ENCODE results near the gene GSPT2. TPM values are rescaled to one million over a fixed set of nuclear protein-coding genes. Genes with fewer than 3 reads are reported as not detected.
A peak's percentile ranks its signal among the peaks of the same experiment; 100 is the strongest.
"Not testable (repeated sequence)": the region's sequence is repeated elsewhere in the genome, so short reads cannot be mapped to it uniquely, and the experiment has no call there.

GSPT2 gene
- total RNA-seq (10 to 100 TPM; 15.9 to 16.4 TPM), polyA plus RNA-seq (10 to 100 TPM in 1 of 3 donors, 1 to 10 TPM in 2; 9.3 to 10.1 (median 9.7) TPM), total RNA-seq (11.8 to 18.3 (median 15.4) reads per million in 6 experiments)

- Mint-ChIP-seq H3K27ac (peak within 1 kb of the TSS; percentile 69 to 94 (median 88)), H3K4me3 (peak within 1 kb of the TSS; percentile 84 to 93 (median 89)), H3K4me1 (peaks cover 4 to 18% (median 13%) of the 10 kb centered on the region in 4 donors), H3K9me3 (peaks cover 0 to 48% (median 8%) of the 10 kb centered on the region in 9 donors), H3K27me3 (no peaks in the 10 kb centered on the region), H3K36me3 (peaks cover 20 to 27% (median 25%) of the 10 kb centered on the region in 3 donors)
- peak; percentile 14 to 72 (median 40) for DNase-seq
- POLR2A ChIA-PET, result interaction anchor here (1.0 to 1.9 kb wide), 3 partner anchors 60 to 518 kb away, joined by 3 to 7 read pairs (median 4); no protein-coding TSS in a partner anchor
- peak; percentile 93 to 94 for ATAC-seq
These were observed at the start of gene GSPT2 for GRCh38 chrX:51743179-51743957. TSS of gene GSPT2 (plus strand) at chrX:51743442. CDS start at chrX:51743627, 185 bp downstream.

- H3K27me3 Mint-ChIP-seq, result peaks cover 5 to 19% (median 6%) of the 10 kb centered on the region in 5 donors
- ATAC-seq (no peak), DNase-seq (no peak)
- H3K9me3 Mint-ChIP-seq, result no peaks in the 10 kb centered on the region
- no peaks in the 10 kb centered on the region for H3K4me1 Mint-ChIP-seq
- no peak overlapping the region for H3K4me3 Mint-ChIP-seq
- peak overlapping the region in 1 of 10 donors; percentile 44 for H3K27ac Mint-ChIP-seq
- H3K36me3 Mint-ChIP-seq, result no peaks in the 10 kb centered on the region
- POLR2A ChIA-PET, result no interaction called here
These were observed 49.0 kb upstream of the GSPT2 start for GRCh38 chrX:51694254-51694653.

GRCh38 chrX:51697397-51697796, 45.8 kb upstream of the GSPT2 start:
- Mint-ChIP-seq H3K27ac (no peak overlapping the region), H3K9me3 (no peaks in the 10 kb centered on the region), H3K36me3 (no peaks in the 10 kb centered on the region), H3K27me3 (peaks cover 6 to 19% (median 9%) of the 10 kb centered on the region in 5 donors), H3K4me1 (no peaks in the 10 kb centered on the region), H3K4me3 (no peak overlapping the region)
- DNase-seq (no peak), ATAC-seq (no peak)
- POLR2A ChIA-PET, result no interaction called here

GRCh38 chrX:51710277-51711164, 32.7 kb upstream of the GSPT2 start, which contains the start of gene CENPVL1:
TSS of gene CENPVL1 (plus strand) at chrX:51710512. CDS start at chrX:51710512, 0 bp downstream.
- not testable (repeated sequence) for ATAC-seq, H3K27me3 Mint-ChIP-seq

GRCh38 chrX:51712943-51713647, 30.1 kb upstream of the GSPT2 start:
- H3K27me3 Mint-ChIP-seq, DNase-seq, H3K9me3 Mint-ChIP-seq, POLR2A ChIA-PET, H3K4me3 Mint-ChIP-seq, H3K27ac Mint-ChIP-seq, H3K36me3 Mint-ChIP-seq, H3K4me1 Mint-ChIP-seq, ATAC-seq: not testable (repeated sequence)

More at GRCh38 chrX:51710277-51711164, 32.7 kb upstream of the GSPT2 start, which contains the start of gene CENPVL1:
- H3K4me3 Mint-ChIP-seq, DNase-seq, H3K27ac Mint-ChIP-seq, POLR2A ChIA-PET, H3K4me1 Mint-ChIP-seq, H3K36me3 Mint-ChIP-seq, H3K9me3 Mint-ChIP-seq: not testable (repeated sequence)

GRCh38 chrX:51728202-51728601, 15.0 kb upstream of the GSPT2 start:
- no peaks in the 10 kb centered on the region for H3K36me3 Mint-ChIP-seq
- H3K27ac Mint-ChIP-seq, result no peak overlapping the region
- H3K9me3 Mint-ChIP-seq, result peaks cover 0 to 2% (median 0%) of the 10 kb centered on the region in 9 donors
- DNase-seq (no peak), ATAC-seq (no peak)
- POLR2A ChIA-PET, result no interaction called here
- H3K4me1 Mint-ChIP-seq, result no peaks in the 10 kb centered on the region
- peaks cover 1 to 8% (median 6%) of the 10 kb centered on the region in 5 donors for H3K27me3 Mint-ChIP-seq
- no peak overlapping the region for H3K4me3 Mint-ChIP-seq

GRCh38 chrX:51737091-51737490, 6.2 kb upstream of the GSPT2 start:
- Mint-ChIP-seq H3K4me3 (no peak overlapping the region), H3K4me1 (no peaks in the 10 kb centered on the region), H3K9me3 (no peaks in the 10 kb centered on the region), H3K27me3 (peaks cover 6 to 22% (median 20%) of the 10 kb centered on the region in 5 donors), H3K36me3 (peaks cover 0 to 5% (median 0%) of the 10 kb centered on the region in 3 donors), H3K27ac (no peak overlapping the region)
- POLR2A ChIA-PET, result no interaction called here
- DNase-seq, result no peak
- no peak for ATAC-seq

- POLR2A ChIA-PET, result interaction anchor here (1.9 kb wide), 1 partner anchor 60 kb away, joined by 7 read pairs; no protein-coding TSS in a partner anchor
- no peak for ATAC-seq
These were observed 656 bp upstream of the GSPT2 start for GRCh38 chrX:51742586-51742985.

GRCh38 chrX:51747671-51748070, 4.4 kb downstream of the GSPT2 start:
- Mint-ChIP-seq H3K27ac (no peak overlapping the region), H3K4me3 (no peak overlapping the region), H3K9me3 (peaks cover 0 to 84% (median 8%) of the 10 kb centered on the region in 9 donors), H3K27me3 (no peaks in the 10 kb centered on the region), H3K4me1 (peaks cover 4 to 17% (median 13%) of the 10 kb centered on the region in 4 donors), H3K36me3 (peaks cover 20 to 32% (median 25%) of the 10 kb centered on the region in 3 donors)
- POLR2A ChIA-PET, result no interaction called here
- DNase-seq, result no peak
- no peak for ATAC-seq

More at GRCh38 chrX:51742586-51742985, 656 bp upstream of the GSPT2 start:
- DNase-seq, result no peak
- Mint-ChIP-seq H3K27ac (peak overlapping the region in 3 of 10 donors; percentile 83 to 91 (median 91)), H3K4me1 (peaks cover 4 to 18% (median 13%) of the 10 kb centered on the region in 4 donors), H3K9me3 (peaks cover 0 to 41% (median 8%) of the 10 kb centered on the region in 9 donors), H3K4me3 (peak overlapping the region in 4 of 10 donors; percentile 84 to 93 (median 84)), H3K27me3 (peaks cover 0 to 4% (median 2%) of the 10 kb centered on the region in 5 donors), H3K36me3 (peaks cover 20 to 32% (median 25%) of the 10 kb centered on the region in 3 donors)

GRCh38 chrX:51759055-51759839, 16.0 kb downstream of the GSPT2 start:
- Mint-ChIP-seq H3K4me3 (no peak overlapping the region), H3K36me3 (no peaks in the 10 kb centered on the region), H3K27ac (no peak overlapping the region), H3K9me3 (no peaks in the 10 kb centered on the region), H3K4me1 (no peaks in the 10 kb centered on the region), H3K27me3 (peaks cover 0 to 11% (median 2%) of the 10 kb centered on the region in 5 donors)
- POLR2A ChIA-PET, result no interaction called here
- ATAC-seq (no peak), DNase-seq (no peak)

GRCh38 chrX:51760657-51761056, 17.4 kb downstream of the GSPT2 start:
- peaks cover 0 to 5% (median 2%) of the 10 kb centered on the region in 5 donors for H3K27me3 Mint-ChIP-seq
- H3K4me1 Mint-ChIP-seq, result no peaks in the 10 kb centered on the region
- no peaks in the 10 kb centered on the region for H3K9me3 Mint-ChIP-seq
- H3K4me3 Mint-ChIP-seq, result no peak overlapping the region
- DNase-seq, result no peak
- no peaks in the 10 kb centered on the region for H3K36me3 Mint-ChIP-seq
- POLR2A ChIA-PET, result no interaction called here
- ATAC-seq, result no peak
- H3K27ac Mint-ChIP-seq, result no peak overlapping the region

All from naive thymus-derived CD8-positive, alpha-beta T cell (primary cell).